ENCODE results near the gene LIME1.

LIME1 gene

GRCh38 chr20:63736893-63737694 lies 630 bp downstream of the LIME1 start:
- no peak for TF ChIP-seq GATA2 (IDR thresholded peaks at IDR 0.05; ENCODE audit: low read depth, low read length)
- no peak for TF ChIP-seq GATA3 (IDR thresholded peaks at IDR 0.05; ENCODE audit: low read depth, low read length)

- TF ChIP-seq GATA3 (IDR thresholded peaks at IDR 0.05; ENCODE audit: low read depth, low read length) (no peak), GATA2 (IDR thresholded peaks at IDR 0.05; ENCODE audit: low read depth, low read length) (no peak)
Observed at GRCh38 chr20:63737695-63737944, 1.2 kb downstream of the LIME1 start.

- TF ChIP-seq GATA2 (IDR thresholded peaks at IDR 0.05; ENCODE audit: low read depth, low read length) (no peak), GATA3 (IDR thresholded peaks at IDR 0.05; ENCODE audit: low read depth, low read length) (no peak)
Observed at GRCh38 chr20:63737945-63738686, 1.7 kb downstream of the LIME1 start.

GRCh38 chr20:63738687-63739129 lies 2.2 kb downstream of the LIME1 start:
- TF ChIP-seq GATA3 (IDR thresholded peaks at IDR 0.05; ENCODE audit: low read depth, low read length) = no peak

- TF ChIP-seq GATA2 (IDR thresholded peaks at IDR 0.05; ENCODE audit: low read depth, low read length) (no peak), GATA3 (IDR thresholded peaks at IDR 0.05; ENCODE audit: low read depth, low read length) (no peak)
Observed at GRCh38 chr20:63739130-63740069, 2.9 kb downstream of the LIME1 start, which contains the start of gene SLC2A4RG. Gene SLC2A4RG, plus strand, starts transcription at chr20:63739776. Its CDS starts 137 bp downstream, at chr20:63739913.

- no peak for TF ChIP-seq GATA3 (IDR thresholded peaks at IDR 0.05; ENCODE audit: low read depth, low read length)
- no peak for TF ChIP-seq GATA2 (IDR thresholded peaks at IDR 0.05; ENCODE audit: low read depth, low read length)
Observed at GRCh38 chr20:63740070-63740626, 3.7 kb downstream of the LIME1 start.

- TF ChIP-seq GATA2 (IDR thresholded peaks at IDR 0.05; ENCODE audit: low read depth, low read length) (no peak), GATA3 (IDR thresholded peaks at IDR 0.05; ENCODE audit: low read depth, low read length) (no peak)
Observed at GRCh38 chr20:63740627-63741353, 4.3 kb downstream of the LIME1 start.

- TF ChIP-seq GATA3 (IDR thresholded peaks at IDR 0.05; ENCODE audit: low read depth, low read length) (no peak), GATA2 (IDR thresholded peaks at IDR 0.05; ENCODE audit: low read depth, low read length) (no peak)
Observed at GRCh38 chr20:63741354-63741675, 4.9 kb downstream of the LIME1 start.

- TF ChIP-seq GATA3 (IDR thresholded peaks at IDR 0.05; ENCODE audit: low read depth, low read length) (no peak), GATA2 (IDR thresholded peaks at IDR 0.05; ENCODE audit: low read depth, low read length) (no peak)
Observed at GRCh38 chr20:63741676-63742380, 5.4 kb downstream of the LIME1 start.

- TF ChIP-seq GATA3 (IDR thresholded peaks at IDR 0.05; ENCODE audit: low read depth, low read length) (no peak), GATA2 (IDR thresholded peaks at IDR 0.05; ENCODE audit: low read depth, low read length) (no peak)
Observed at GRCh38 chr20:63742381-63743024, 6.0 kb downstream of the LIME1 start.

- TF ChIP-seq GATA2 (IDR thresholded peaks at IDR 0.05; ENCODE audit: low read depth, low read length) (no peak), GATA3 (IDR thresholded peaks at IDR 0.05; ENCODE audit: low read depth, low read length) (no peak)
Observed at GRCh38 chr20:63743210-63743970, 6.9 kb downstream of the LIME1 start.

GRCh38 chr20:63744158-63744557 lies 7.7 kb downstream of the LIME1 start:
- no peak for TF ChIP-seq GATA2 (IDR thresholded peaks at IDR 0.05; ENCODE audit: low read depth, low read length)
- TF ChIP-seq GATA3 (IDR thresholded peaks at IDR 0.05; ENCODE audit: low read depth, low read length) = no peak

Data from SH-SY5Y (cell line).